GM19023 (cell line): ENCODE measurements around the gene MCM5.

ENCODE experiments used
- ATAC-seq: cut with Tn5 transposase; IDR thresholded peaks from one replicate; pipeline ENCODE4 v1.9.1; 2021; ENCODE audit warnings: mild to moderate bottlenecking, moderate library complexity; ENCODE audit not compliant: unreplicated experiment

The MCM5 gene

GRCh38 chr22:35400501-35400790 lies 506 bp downstream of the MCM5 start:
- peak; percentile 4 for ATAC-seq

- no peak for ATAC-seq
These were observed 1.9 kb downstream of the MCM5 start for GRCh38 chr22:35401863-35402262.

GRCh38 chr22:35403356-35403755 lies 3.4 kb downstream of the MCM5 start:
- no peak for ATAC-seq

DNA sequence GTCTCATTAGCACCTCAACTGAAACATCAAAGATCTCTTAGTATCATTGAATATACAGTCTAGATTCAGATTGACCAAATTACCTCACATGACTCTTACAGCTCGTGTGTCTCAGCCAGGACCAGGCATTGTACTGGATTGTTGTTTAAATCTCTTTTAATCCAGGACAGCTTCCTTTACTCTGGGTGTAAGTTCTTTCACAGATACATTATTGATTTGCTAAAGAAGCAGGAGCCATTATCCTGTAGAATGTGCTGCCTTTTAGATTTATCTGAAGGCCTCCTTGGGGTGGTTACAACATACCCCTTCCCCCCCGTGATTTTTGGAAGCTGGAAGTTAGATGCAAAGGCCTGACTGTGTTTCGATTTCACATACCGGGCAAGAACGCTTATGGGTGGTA lies 4.2 kb downstream of the MCM5 start:
- no peak for ATAC-seq

DNA sequence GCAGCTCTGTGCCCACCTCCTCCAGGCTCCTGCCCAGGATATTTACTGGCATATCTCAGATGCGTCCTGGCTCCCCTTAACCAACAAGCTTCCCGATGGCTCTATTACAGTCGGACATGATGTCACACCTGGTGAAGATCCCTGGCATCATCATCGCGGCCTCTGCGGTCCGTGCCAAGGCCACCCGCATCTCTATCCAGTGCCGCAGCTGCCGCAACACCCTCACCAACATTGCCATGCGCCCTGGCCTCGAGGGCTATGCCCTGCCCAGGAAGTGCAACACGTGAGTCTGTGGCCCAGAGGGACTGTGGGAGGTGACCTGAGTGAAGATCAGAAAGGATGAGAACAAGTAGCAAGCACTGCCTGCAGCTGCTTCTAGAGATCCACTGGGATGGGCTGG lies 6.5 kb downstream of the MCM5 start:
- no peak for ATAC-seq

GRCh38 chr22:35407362-35407761 lies 7.4 kb downstream of the MCM5 start:
- no peak for ATAC-seq

DNA sequence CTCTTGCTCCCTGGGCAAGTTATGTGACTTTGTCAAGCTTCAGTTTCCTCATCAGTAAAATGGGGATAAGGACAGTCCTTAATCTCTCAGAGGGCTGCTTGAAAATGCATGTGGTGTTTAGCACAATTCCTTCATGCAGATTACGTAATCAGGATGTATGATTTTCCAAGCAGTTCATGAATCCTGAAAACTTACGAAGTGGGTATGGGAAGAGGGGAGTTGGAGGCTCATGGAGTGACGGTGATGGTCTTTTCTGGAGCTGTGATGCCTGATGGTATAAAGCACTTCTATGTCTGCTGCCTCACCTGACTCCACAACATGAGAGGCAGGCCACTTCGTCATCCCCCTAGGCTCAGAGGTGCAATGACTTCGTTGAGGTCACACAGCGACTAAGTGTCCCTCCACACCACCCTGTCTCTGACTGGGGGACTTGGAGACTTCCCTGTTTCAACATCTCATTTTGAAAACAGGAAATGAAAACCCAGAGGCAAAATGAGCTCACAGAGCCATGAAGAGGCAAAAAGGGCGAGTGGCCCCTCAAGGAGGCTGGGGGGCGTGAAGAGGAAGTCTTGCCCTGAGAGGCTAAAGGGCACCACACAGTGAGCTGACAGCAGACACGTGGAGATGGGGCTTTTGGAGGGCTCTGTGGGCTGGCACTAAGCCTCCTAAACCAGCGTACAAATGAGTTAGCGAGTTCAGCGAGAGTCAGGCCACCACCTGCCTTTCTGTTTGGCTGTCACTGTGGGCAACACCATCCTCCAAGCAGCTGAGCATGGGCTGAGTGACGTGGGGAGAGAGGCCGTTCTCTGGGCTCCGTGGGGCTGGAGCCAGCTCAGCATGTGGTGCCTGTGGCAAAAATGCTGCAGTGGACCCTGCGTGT lies 10.1 kb downstream of the MCM5 start:
- peak; percentile 57 for ATAC-seq

GRCh38 chr22:35410663-35411034 lies 10.7 kb downstream of the MCM5 start:
- ATAC-seq: no peak

GRCh38 chr22:35411102-35411501 lies 11.2 kb downstream of the MCM5 start:
- ATAC-seq: no peak

GRCh38 chr22:35413624-35414023 lies 13.7 kb downstream of the MCM5 start:
- no peak for ATAC-seq

- no peak for ATAC-seq
These were observed 17.7 kb downstream of the MCM5 start for GRCh38 chr22:35417606-35418005.

GRCh38 chr22:35418088-35418487 lies 18.1 kb downstream of the MCM5 start:
- no peak for ATAC-seq

- ATAC-seq: no peak
These were observed 18.8 kb downstream of the MCM5 start for GRCh38 chr22:35418731-35419130.

DNA sequence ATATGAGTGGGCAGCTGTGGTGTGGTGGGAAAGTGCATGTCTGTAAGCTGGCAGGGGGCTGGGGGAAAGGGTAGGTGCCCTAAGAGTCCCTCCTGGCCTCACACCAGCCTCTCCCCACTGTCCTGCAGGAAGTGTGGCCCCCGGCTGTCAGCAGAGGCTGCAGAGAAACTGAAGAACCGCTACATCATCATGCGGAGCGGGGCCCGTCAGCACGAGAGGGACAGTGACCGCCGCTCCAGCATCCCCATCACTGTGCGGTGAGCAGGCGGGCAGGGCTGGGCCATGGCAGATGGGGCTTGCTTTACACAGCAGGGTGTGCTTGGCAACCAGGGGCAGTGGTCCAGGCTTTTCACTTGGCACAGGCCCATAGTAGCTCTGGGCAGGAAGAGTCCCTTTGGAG lies 19.8 kb downstream of the MCM5 start:
- no peak for ATAC-seq

DNA sequence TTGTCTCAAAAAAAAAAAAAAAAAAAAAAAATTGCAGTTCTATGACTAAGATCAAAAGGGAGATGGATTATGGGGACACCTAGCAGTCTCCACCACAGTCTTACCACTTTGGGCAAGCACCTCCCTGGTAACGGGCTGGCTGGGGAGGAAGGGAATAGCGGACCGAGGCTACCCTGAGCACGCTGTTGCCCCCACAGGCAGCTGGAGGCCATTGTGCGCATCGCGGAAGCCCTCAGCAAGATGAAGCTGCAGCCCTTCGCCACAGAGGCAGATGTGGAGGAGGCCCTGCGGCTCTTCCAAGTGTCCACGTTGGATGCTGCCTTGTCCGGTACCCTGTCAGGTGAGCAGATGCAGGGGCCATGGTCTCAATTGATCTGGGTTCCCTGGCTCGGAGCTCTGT lies 21.2 kb downstream of the MCM5 start:
- ATAC-seq: no peak

GRCh38 chr22:35422145-35422544 lies 22.2 kb downstream of the MCM5 start:
- ATAC-seq: no peak

GRCh38 chr22:35422936-35423335 lies 23.0 kb downstream of the MCM5 start:
- no peak for ATAC-seq

- ATAC-seq: no peak
These were observed 24.1 kb downstream of the MCM5 start for GRCh38 chr22:35424081-35424480.

DNA sequence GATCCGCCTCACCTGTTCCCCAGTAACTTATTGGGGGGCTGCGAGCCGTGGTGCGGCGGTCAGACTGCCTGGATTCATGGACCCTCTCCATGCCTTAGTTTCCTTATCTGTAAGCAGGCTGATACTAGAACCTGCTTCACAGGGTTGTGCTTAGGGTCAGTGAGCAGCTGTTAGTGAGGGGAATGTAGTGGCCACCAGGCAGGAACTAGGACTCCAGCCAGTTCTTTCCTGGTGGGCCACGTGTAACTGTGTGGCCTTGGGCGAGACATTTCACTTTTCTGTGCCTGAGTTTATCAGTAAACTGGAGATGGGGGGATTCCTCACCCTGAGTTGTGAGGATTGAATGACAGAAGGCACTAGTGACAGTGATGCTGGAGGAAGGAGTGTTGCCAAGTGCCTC lies 24.8 kb downstream of the MCM5 start:
- ATAC-seq: no peak

GRCh38 chr22:35425546-35425945 lies 25.6 kb downstream of the MCM5 start:
- ATAC-seq: no peak

DNA sequence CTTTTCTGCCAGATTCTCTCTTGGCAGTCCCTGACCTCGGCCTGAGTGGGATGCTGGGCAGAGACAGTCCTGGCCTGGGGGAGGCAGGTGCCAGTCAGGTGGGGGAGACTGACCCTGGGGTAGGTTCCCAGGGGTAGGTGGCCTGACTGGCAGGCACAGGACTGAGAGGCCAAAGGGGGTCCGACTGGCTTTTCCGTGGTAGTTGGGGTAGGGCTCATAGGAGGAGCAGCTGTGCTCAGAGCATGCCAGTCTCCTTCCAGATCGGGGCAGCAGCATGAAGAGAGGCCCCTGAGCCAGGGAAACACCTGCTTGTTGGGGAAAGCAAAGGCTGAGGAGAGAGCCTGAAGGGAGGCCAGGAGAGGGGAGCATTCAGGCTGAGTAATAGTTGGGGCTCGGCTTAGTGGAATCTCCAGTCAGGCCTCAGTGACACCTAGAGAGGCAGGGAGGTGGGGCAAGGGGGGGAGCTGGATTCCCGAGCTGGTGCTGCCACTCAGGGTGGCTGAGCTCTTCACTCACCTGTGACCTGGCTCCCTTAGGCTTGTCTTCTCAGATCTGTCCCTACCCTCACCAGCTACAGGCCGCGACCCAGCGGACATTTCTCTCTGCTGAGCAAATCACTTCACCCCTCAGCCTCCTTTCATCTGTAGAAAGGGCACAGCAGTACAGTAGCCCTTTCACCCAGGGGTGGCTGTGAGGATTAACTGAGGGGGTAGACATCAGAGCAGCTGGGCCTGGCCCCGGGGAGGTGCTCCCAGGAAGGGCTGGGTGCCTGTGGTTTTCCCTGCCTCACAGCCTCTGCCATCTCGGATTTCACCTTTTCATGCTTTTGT lies 26.2 kb downstream of the MCM5 start:
- ATAC-seq: no peak

DNA sequence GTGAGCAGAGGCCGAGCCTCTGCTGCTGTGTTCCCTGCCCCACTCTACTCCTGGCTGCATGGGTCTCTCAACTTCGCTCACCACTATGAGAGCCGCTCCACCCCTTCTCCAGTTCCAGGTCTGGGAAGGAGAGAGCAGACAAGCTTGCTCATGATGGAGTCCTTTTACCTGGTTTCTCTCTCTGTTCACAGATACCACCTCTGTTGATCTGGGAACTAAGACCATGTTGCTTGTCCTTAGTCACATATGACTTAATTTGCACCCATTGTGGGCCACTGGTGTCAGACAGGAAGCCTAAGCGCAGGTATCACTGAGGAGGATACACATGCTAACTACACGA lies 26.8 kb downstream of the MCM5 start:
- ATAC-seq: no peak
